ENCODE results near the gene RAD18.

GRCh38 chr3:8980756-8981257 lies 17.5 kb upstream of the RAD18 start:
- no peak for TF ChIP-seq CTCF (IDR thresholded peaks at IDR 0.05)
- no peak for TF ChIP-seq EZH2 (IDR thresholded peaks at IDR 0.05; ENCODE audit: borderline replicate concordance, insufficient read depth, low read depth, low read length, poor library complexity, severe bottlenecking)
